Liver (tissue), 9 donors: Measurements from ENCODE around the gene KRT83. TPM values are rescaled to one million over a fixed set of nuclear protein-coding genes. Genes with fewer than 3 reads are reported as not detected.

Experiments used
- DNase-seq: peaks from one replicate; pipeline ENCODE4 v3.0.0-alpha.2; 2017; ENCODE audit warnings: low spot score
- H3K27ac ChIP-seq, 2 donors: one replicate each; pipeline ENCODE4 v1.7.0; 2013; ENCODE audit warnings: inconsistent platforms in 2 of 2, low read length in 2 of 2, control low read depth in 1 of 2, low read depth in 1 of 2, mild to moderate bottlenecking in 1 of 2
- H3K27me3 ChIP-seq, 4 donors: one replicate each; pipeline versions ENCODE4 v1.6.1 to v1.7.0; 2013; ENCODE audit warnings: low read length in 3 of 4, inconsistent platforms in 1 of 4, mild to moderate bottlenecking in 1 of 4, moderate library complexity in 1 of 4; ENCODE audit not compliant: control insufficient read depth in 4 of 4, insufficient read depth in 4 of 4
- H3K36me3 ChIP-seq, 4 donors: one replicate each; pipeline versions ENCODE4 v1.6.1 to v1.7.0; 2013; ENCODE audit warnings: low read length in 3 of 4, mild to moderate bottlenecking in 3 of 4, low read depth in 1 of 4, moderate library complexity in 1 of 4; ENCODE audit not compliant: control insufficient read depth in 4 of 4, insufficient read depth in 3 of 4
- H3K4me1 ChIP-seq, 4 donors: one replicate each; pipeline versions ENCODE4 v1.6.1 to v1.7.0; 2013; ENCODE audit warnings: low read length in 3 of 4, mild to moderate bottlenecking in 3 of 4, moderate library complexity in 1 of 4; ENCODE audit not compliant: control insufficient read depth in 4 of 4, insufficient read depth in 4 of 4
- H3K4me3 ChIP-seq, 3 donors: one replicate each; pipeline versions ENCODE4 v1.6.1 to v1.7.0; 2013; ENCODE audit warnings: low read length in 3 of 3, control low read depth in 1 of 3, low read depth in 1 of 3, mild to moderate bottlenecking in 1 of 3
- H3K9ac ChIP-seq, 2 donors: one replicate each; pipeline ENCODE4 v1.7.0; 2013; ENCODE audit warnings: low read length in 2 of 2, mild to moderate bottlenecking in 2 of 2, moderate library complexity in 2 of 2, control low read depth in 1 of 2, low read depth in 1 of 2
- H3K9me3 ChIP-seq, 4 donors: one replicate each; pipeline versions ENCODE4 v1.6.1 to v1.7.0; 2013; ENCODE audit warnings: low read length in 3 of 4; ENCODE audit not compliant: control insufficient read depth in 4 of 4
- FOXA1 ChIP-seq: IDR thresholded peaks from 2 replicates; pipeline ENCODE4 v1.6.1; 2016; ENCODE audit warnings: antibody characterized with exemption
- FOXA2 ChIP-seq: IDR thresholded peaks from 2 replicates; pipeline ENCODE4 v1.6.1; 2016; ENCODE audit warnings: antibody characterized with exemption
- GABPA ChIP-seq, 2 donors: IDR thresholded peaks in 1 of 2; conservative IDR thresholded peaks in 1 of 2; 2 replicates each; pipeline ENCODE4 v1.6.1; 2016; ENCODE audit warnings: antibody characterized with exemption in 2 of 2, mild to moderate bottlenecking in 1 of 2, moderate library complexity in 1 of 2
- HNF4A ChIP-seq, 2 donors: conservative IDR thresholded peaks; 2 replicates each; pipeline ENCODE4 v1.6.1; 2016; ENCODE audit warnings: antibody characterized with exemption in 2 of 2, mild to moderate bottlenecking in 2 of 2
- HNF4G ChIP-seq: IDR thresholded peaks from 2 replicates; pipeline ENCODE4 v1.6.1; 2016; ENCODE audit warnings: antibody characterized with exemption
- JUND ChIP-seq, 2 donors: IDR thresholded peaks; 2 replicates each; pipeline ENCODE4 v1.6.1; 2016; ENCODE audit warnings: antibody characterized with exemption in 2 of 2
- SP1 ChIP-seq: IDR thresholded peaks from 2 replicates; pipeline ENCODE4 v1.6.1; 2018; ENCODE audit warnings: antibody characterized with exemption, mild to moderate bottlenecking
- TAF1 ChIP-seq: conservative IDR thresholded peaks from 2 replicates; pipeline ENCODE4 v1.6.1; 2016; ENCODE audit warnings: antibody characterized with exemption, mild to moderate bottlenecking
- YY1 ChIP-seq: IDR thresholded peaks from 2 replicates; pipeline ENCODE4 v1.6.1; 2016; ENCODE audit warnings: antibody characterized with exemption, mild to moderate bottlenecking
- WGBS: extraction: QIAGEN DNeasy Blood & Tissue Kit; methylation state at CpG from one replicate; pipeline ENCODE4 v1.1.7; 2013; 5-methylcytosine and 5-hydroxymethylcytosine counted together
- polyA plus RNA-seq, 2 donors: library from polyadenylated mRNA; stranded (reverse) in 1 of 2; unstranded in 1 of 2; fragments of 200-250 nt in 1 of 2; fragments of >200 nt in 1 of 2; fragmentation: Nextera tagmentation in 1 of 2; extraction: Ambion mirVana in 1 of 2; gene quantifications; one replicate each; pipeline versions ENCODE4 v1.2.1 to v1.2.3, GENCODE V29; 2013 to 2015
- total RNA-seq, 2 donors: library from RNA; depleted of rRNA; stranded (reverse); fragments of >200 nt; gene quantifications; one replicate each; pipeline ENCODE4 v1.2.3, GENCODE V29; 2014
- TF ChIP-seq, protein P1 (sequence below): IDR thresholded peaks from 2 replicates; pipeline ENCODE4 v1.6.1; 2016; ENCODE audit warnings: antibody characterized with exemption, mild to moderate bottlenecking
- TF ChIP-seq, protein P2 (sequence below): IDR thresholded peaks from 2 replicates; pipeline ENCODE4 v1.6.1; 2016; ENCODE audit warnings: antibody characterized with exemption
- TF ChIP-seq, protein P3 (sequence below): IDR thresholded peaks from 2 replicates; pipeline ENCODE4 v1.6.1; 2016; ENCODE audit warnings: antibody characterized with exemption
- TF ChIP-seq, protein P4 (sequence below): IDR thresholded peaks from 2 replicates; pipeline ENCODE4 v1.6.1; 2016; ENCODE audit warnings: antibody characterized with exemption
- donor health status: healthy.
- donor health status: healthy.
- donor health status: healthy.
- donor health status: healthy.
- donor health status: healthy.

Gene KRT83
- total and polyA plus RNA-seq, 4 donors, result not detected

DNA sequence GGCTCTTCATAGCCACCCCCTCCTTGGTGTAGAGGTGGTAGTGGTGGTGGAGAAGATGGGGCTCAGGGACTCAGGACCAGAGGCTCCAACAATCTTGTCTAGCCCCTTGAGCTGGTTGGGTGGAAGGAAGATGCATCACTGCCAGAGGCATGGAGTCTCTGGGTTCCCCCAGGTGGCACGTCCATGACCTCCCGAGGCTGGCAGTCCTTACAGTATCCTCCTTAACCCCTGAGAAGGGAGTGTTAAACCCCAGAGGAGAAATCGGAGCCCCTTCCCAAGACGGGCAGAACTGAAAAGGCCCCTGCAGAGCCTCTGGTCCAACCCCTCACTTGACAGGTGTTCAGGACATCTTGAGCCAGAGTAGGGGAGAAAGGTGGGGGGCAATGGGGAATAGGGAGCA is 9.1 kb downstream of the KRT83 start:
- no peak overlapping the region for H3K9ac ChIP-seq
- peaks cover 0 to 12% (median 3%) of the 10 kb centered on the region in 4 donors for H3K4me1 ChIP-seq
- DNase-seq, result no peak
- no peak overlapping the region for H3K27ac ChIP-seq
- H3K4me3 ChIP-seq, result no peak overlapping the region
- no peaks in the 10 kb centered on the region for H3K9me3 ChIP-seq
- TF ChIP-seq, protein P1, sequence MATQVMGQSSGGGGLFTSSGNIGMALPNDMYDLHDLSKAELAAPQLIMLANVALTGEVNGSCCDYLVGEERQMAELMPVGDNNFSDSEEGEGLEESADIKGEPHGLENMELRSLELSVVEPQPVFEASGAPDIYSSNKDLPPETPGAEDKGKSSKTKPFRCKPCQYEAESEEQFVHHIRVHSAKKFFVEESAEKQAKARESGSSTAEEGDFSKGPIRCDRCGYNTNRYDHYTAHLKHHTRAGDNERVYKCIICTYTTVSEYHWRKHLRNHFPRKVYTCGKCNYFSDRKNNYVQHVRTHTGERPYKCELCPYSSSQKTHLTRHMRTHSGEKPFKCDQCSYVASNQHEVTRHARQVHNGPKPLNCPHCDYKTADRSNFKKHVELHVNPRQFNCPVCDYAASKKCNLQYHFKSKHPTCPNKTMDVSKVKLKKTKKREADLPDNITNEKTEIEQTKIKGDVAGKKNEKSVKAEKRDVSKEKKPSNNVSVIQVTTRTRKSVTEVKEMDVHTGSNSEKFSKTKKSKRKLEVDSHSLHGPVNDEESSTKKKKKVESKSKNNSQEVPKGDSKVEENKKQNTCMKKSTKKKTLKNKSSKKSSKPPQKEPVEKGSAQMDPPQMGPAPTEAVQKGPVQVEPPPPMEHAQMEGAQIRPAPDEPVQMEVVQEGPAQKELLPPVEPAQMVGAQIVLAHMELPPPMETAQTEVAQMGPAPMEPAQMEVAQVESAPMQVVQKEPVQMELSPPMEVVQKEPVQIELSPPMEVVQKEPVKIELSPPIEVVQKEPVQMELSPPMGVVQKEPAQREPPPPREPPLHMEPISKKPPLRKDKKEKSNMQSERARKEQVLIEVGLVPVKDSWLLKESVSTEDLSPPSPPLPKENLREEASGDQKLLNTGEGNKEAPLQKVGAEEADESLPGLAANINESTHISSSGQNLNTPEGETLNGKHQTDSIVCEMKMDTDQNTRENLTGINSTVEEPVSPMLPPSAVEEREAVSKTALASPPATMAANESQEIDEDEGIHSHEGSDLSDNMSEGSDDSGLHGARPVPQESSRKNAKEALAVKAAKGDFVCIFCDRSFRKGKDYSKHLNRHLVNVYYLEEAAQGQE, result no peak
- TF ChIP-seq, protein P2, sequence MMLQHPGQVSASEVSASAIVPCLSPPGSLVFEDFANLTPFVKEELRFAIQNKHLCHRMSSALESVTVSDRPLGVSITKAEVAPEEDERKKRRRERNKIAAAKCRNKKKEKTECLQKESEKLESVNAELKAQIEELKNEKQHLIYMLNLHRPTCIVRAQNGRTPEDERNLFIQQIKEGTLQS, result no peak
- TF ChIP-seq, protein P3, sequence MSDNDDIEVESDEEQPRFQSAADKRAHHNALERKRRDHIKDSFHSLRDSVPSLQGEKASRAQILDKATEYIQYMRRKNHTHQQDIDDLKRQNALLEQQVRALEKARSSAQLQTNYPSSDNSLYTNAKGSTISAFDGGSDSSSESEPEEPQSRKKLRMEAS, result no peak
- no peak for TF ChIP-seq SP1
- TF ChIP-seq, protein P4, sequence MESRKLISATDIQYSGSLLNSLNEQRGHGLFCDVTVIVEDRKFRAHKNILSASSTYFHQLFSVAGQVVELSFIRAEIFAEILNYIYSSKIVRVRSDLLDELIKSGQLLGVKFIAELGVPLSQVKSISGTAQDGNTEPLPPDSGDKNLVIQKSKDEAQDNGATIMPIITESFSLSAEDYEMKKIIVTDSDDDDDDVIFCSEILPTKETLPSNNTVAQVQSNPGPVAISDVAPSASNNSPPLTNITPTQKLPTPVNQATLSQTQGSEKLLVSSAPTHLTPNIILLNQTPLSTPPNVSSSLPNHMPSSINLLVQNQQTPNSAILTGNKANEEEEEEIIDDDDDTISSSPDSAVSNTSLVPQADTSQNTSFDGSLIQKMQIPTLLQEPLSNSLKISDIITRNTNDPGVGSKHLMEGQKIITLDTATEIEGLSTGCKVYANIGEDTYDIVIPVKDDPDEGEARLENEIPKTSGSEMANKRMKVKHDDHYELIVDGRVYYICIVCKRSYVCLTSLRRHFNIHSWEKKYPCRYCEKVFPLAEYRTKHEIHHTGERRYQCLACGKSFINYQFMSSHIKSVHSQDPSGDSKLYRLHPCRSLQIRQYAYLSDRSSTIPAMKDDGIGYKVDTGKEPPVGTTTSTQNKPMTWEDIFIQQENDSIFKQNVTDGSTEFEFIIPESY, result no peak
- 81% methylated on average over 4 of the region's 4 CpGs for WGBS
- no peaks in the 10 kb centered on the region for H3K36me3 ChIP-seq
- H3K27me3 ChIP-seq, result peaks cover 0 to 8% (median 3%) of the 10 kb centered on the region in 4 donors

DNA sequence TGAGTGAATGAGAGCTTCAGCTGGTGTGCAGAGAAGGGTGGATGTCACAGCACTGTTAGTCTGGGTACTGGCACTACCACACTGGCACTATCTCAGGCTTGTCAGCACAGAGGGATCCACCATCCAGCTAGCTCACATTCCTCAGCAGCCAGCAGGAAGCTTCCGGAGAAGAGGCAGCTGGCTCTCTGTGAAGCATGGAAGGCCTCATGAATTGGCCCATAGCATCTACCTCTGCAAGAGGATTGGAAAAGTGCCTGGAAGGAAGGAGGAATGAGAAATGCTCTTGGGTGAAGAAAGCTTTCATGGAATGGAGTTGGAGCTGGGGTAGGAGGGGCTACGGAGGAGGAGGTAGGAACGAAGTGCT is 9.9 kb downstream of the KRT83 start:
- no peaks in the 10 kb centered on the region for H3K9me3 ChIP-seq
- H3K4me1 ChIP-seq, result peaks cover 0 to 12% (median 3%) of the 10 kb centered on the region in 4 donors
- TF ChIP-seq YY1 (no peak), FOXA1 (no peak), GABPA (IDR thresholded peaks at IDR 0.05 in 1 of 2, conservative IDR thresholded peaks at IDR 0.05 in 1 of 2) (no peak)
- DNase-seq, result no peak
- H3K27me3 ChIP-seq, result peaks cover 0 to 8% (median 3%) of the 10 kb centered on the region in 4 donors
- H3K4me3 ChIP-seq, result no peak overlapping the region
- no peak overlapping the region for H3K27ac ChIP-seq
- no peaks in the 10 kb centered on the region for H3K36me3 ChIP-seq
- no peak overlapping the region for H3K9ac ChIP-seq
- WGBS, result 89% methylated on average over 3 of the region's 3 CpGs

DNA sequence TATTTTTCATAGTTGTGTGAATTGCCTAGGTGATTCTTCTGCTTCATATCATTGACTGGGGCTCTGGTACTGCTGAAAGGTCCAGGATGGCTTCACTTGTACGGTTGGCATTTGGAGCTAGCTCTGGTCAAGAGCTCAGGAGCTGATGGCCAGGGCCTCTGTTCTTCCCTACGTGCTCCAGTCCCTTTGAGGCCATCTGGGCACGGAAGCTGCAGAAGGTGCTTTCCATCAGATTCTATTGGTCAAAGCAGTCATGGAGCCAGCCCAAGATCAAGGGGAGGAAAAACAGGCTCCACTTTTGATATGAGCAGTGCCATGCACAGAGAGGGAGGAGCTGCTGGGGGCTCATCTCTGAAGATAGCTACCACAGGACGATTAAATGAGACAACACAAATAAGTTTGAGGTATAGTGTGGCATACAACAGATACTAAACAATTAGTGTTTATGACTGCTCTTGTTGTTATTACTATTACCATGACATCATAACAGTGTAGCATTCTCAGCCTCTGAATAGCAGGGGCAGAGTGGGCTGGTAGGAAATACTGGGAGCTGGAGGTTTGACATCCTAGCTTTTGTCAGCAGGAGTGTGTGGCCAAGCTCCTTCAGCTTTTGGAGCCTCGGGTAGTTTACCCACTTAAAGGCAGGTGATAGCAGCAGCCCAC is 10.4 kb downstream of the KRT83 start:
- H3K4me1 ChIP-seq, result peaks cover 0 to 12% (median 3%) of the 10 kb centered on the region in 4 donors
- no peaks in the 10 kb centered on the region for H3K9me3 ChIP-seq
- no peak overlapping the region for H3K9ac ChIP-seq
- 82% methylated on average over 5 of the region's 5 CpGs for WGBS
- H3K27ac ChIP-seq, result no peak overlapping the region
- TF ChIP-seq TAF1, result no peak
- no peak for TF ChIP-seq HNF4G
- TF ChIP-seq JUND (IDR thresholded peaks at IDR 0.05), result no peak
- TF ChIP-seq HNF4A (conservative IDR thresholded peaks at IDR 0.05), result no peak
- TF ChIP-seq FOXA2, result no peak
- DNase-seq, result no peak
- no peak overlapping the region for H3K4me3 ChIP-seq
- peaks cover 0 to 8% (median 3%) of the 10 kb centered on the region in 4 donors for H3K27me3 ChIP-seq
- H3K36me3 ChIP-seq, result no peaks in the 10 kb centered on the region
